Stomach (tissue), 9 donors: ENCODE measurements around the gene NR1I2. TPM values are rescaled to one million over a fixed set of nuclear protein-coding genes. Genes with fewer than 3 reads are reported as not detected.

Source experiments
- DNase-seq, 2 donors: peaks; one replicate each; pipeline versions ENCODE4 v3.0.0 to v3.0.0-alpha.2; 2013 to 2019
- H3K27ac ChIP-seq, 5 donors: fragments of 200-600 bp in 4 of 5; sonication (generic) in 4 of 5; one replicate each; pipeline ENCODE4 v1.5.1; 2013 to 2019; ENCODE audit warnings: mild to moderate bottlenecking in 1 of 5, moderate library complexity in 1 of 5
- H3K27me3 ChIP-seq, 3 donors: fragments of 200-600 bp; sonication (generic); one replicate each; pipeline ENCODE4 v1.5.1; 2017 to 2019; ENCODE audit warnings: mixed run types in 1 of 3
- H3K36me3 ChIP-seq, 4 donors: fragments of 200-600 bp; sonication (generic); 1 replicate in 3 of 4; 2 replicates in 1 of 4; pipeline ENCODE4 v1.5.1; 2016 to 2019
- H3K4me1 ChIP-seq, 4 donors: fragments of 200-600 bp; sonication (generic); one replicate each; pipeline ENCODE4 v1.5.1; 2016 to 2019
- H3K4me3 ChIP-seq, 4 donors: fragments of 200-600 bp; sonication (generic) in 3 of 4; one replicate each; pipeline ENCODE4 v1.5.1; 2016 to 2019; ENCODE audit warnings: mild to moderate bottlenecking in 1 of 4
- H3K9me3 ChIP-seq, 4 donors: fragments of 200-600 bp; sonication (generic); one replicate each; pipeline ENCODE4 v1.5.1; 2016 to 2019
- EP300 ChIP-seq: sonication (generic); formaldehyde crosslinking; IDR thresholded peaks from one replicate; pipeline ENCODE4 v1.6.1; 2017; ENCODE audit warnings: antibody characterized with exemption
- POLR2A ChIP-seq, 4 donors: fragments of 450-650 bp; IDR thresholded peaks; one replicate each; pipeline ENCODE4 v1.6.1; 2016; ENCODE audit warnings: antibody characterized with exemption in 4 of 4, control low read depth in 2 of 4, mild to moderate bottlenecking in 1 of 4, moderate library complexity in 1 of 4
- POLR2AphosphoS5 ChIP-seq, 3 donors: sonication (generic); formaldehyde crosslinking; IDR thresholded peaks; one replicate each; pipeline ENCODE4 v1.6.1; 2016; ENCODE audit warnings: antibody characterized with exemption in 3 of 3
- WGBS, 5 donors: extraction: QIAGEN DNeasy Blood & Tissue Kit in 3 of 5; methylation state at CpG; one replicate each; pipeline versions ENCODE4 v1.1.5 to v1.1.7; 2013 to 2018; 5-methylcytosine and 5-hydroxymethylcytosine counted together
- intact Hi-C: fragments of 100-400 bp; cut with DNase I; formaldehyde crosslinking; loops from one replicate; pipeline ENCODE4 v1.15.1; 2023; ENCODE audit warnings: low total_unique reads
- polyA plus RNA-seq, 3 donors: library from polyadenylated mRNA; stranded (reverse); fragments of 200-250 nt; gene quantifications; one replicate each; pipeline ENCODE4 v1.2.3, GENCODE V29; 2013
- total RNA-seq, 5 donors: library from RNA; depleted of rRNA; stranded (reverse); fragments of >200 nt; gene quantifications; one replicate each; pipeline versions ENCODE4 v1.1.0 to v1.2.3, GENCODE V29; 2014 to 2016
- TF ChIP-seq, protein P1 (sequence below), 7 experiments: fragments of 450-650 bp in 4 of 7; fragments of 200-600 bp in 3 of 7; sonication (generic) in 3 of 7; IDR thresholded peaks; one replicate each; pipeline ENCODE4 v1.5.1; 2016 to 2019; ENCODE audit warnings: antibody characterized with exemption in 7 of 7, control low read depth in 2 of 7, mild to moderate bottlenecking in 1 of 7
- donor health status: healthy with polysubstance abuse.
- donor health status: Bipolar disorder and iron deficiency.
- donor health status: healthy.

Gene NR1I2
- total and polyA plus RNA-seq, 8 donors = 0.08 to 37.4 (median 5.4) TPM; not detected in 4

DNA sequence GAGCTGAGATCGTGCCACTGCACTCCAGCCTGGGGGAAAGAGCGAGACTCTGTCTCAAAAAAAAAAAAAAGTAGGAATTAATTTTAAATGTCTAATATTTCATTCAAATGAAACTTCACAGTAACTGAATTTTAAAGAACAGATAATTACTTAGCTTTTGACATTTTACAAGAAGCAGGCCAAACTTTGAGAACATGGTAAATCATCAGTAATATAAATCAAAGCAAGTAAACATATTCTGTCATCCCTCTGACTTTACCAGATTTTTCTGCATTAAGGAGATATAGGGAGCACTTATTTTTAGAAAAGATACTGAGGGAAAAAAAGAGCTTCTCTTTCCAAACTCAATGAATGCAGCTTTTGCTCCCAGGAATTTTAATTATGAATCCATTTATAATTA lies 37.0 kb downstream of the NR1I2 start:
- TF ChIP-seq POLR2A (IDR thresholded peaks at IDR 0.05) (no peak), POLR2AphosphoS5 (IDR thresholded peaks at IDR 0.05) (no peak), EP300 (no peak)
- TF ChIP-seq, protein P1, sequence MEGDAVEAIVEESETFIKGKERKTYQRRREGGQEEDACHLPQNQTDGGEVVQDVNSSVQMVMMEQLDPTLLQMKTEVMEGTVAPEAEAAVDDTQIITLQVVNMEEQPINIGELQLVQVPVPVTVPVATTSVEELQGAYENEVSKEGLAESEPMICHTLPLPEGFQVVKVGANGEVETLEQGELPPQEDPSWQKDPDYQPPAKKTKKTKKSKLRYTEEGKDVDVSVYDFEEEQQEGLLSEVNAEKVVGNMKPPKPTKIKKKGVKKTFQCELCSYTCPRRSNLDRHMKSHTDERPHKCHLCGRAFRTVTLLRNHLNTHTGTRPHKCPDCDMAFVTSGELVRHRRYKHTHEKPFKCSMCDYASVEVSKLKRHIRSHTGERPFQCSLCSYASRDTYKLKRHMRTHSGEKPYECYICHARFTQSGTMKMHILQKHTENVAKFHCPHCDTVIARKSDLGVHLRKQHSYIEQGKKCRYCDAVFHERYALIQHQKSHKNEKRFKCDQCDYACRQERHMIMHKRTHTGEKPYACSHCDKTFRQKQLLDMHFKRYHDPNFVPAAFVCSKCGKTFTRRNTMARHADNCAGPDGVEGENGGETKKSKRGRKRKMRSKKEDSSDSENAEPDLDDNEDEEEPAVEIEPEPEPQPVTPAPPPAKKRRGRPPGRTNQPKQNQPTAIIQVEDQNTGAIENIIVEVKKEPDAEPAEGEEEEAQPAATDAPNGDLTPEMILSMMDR (IDR thresholded peaks at IDR 0.05) = no peak
- H3K9me3 ChIP-seq = no peaks in the 10 kb centered on the region
- no peak for DNase-seq
- no peaks in the 10 kb centered on the region for H3K36me3 ChIP-seq
- intact Hi-C loops = no loop called here
- H3K4me3 ChIP-seq = no peak overlapping the region
- H3K27ac ChIP-seq = no peak overlapping the region
- no peaks in the 10 kb centered on the region for H3K4me1 ChIP-seq
- WGBS, 5 donors = 84 to 89% (median 85%) methylated on average over 2 of the region's 2 CpGs
- no peaks in the 10 kb centered on the region for H3K27me3 ChIP-seq

DNA sequence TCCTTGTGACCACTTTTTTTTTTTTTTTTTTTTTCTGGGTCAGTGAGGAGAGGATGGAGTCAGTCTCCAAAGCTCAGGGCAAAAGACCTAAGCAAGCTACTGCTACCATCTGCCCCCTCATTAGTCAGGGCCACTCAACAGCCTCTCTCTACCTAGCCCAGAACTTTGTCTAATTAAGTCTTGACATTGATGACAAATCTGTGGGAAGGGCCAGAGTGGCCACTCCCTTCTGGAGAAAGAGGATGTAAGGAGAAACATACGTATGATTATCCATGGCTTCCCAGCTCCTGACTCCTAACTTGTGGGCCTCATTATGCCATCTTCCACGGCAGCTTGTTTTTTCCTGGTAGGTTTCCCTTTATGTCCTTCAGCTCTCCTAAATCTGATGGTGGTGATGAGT lies 37.9 kb downstream of the NR1I2 start:
- DNase-seq = no peak
- H3K27me3 ChIP-seq = no peaks in the 10 kb centered on the region
- no peak overlapping the region for H3K27ac ChIP-seq
- intact Hi-C loops = no loop called here
- 58 to 79% (median 65%) methylated on average over 2 of the region's 2 CpGs for WGBS, 5 donors
- no peaks in the 10 kb centered on the region for H3K4me1 ChIP-seq
- H3K9me3 ChIP-seq = no peaks in the 10 kb centered on the region
- no peak overlapping the region for H3K4me3 ChIP-seq
- no peak for TF ChIP-seq POLR2AphosphoS5 (IDR thresholded peaks at IDR 0.05)
- TF ChIP-seq POLR2A (IDR thresholded peaks at IDR 0.05) = no peak
- TF ChIP-seq, protein P1 (IDR thresholded peaks at IDR 0.05) = no peak
- no peak for TF ChIP-seq EP300
- peaks cover 0 to 6% (median 5%) of the 10 kb centered on the region in 4 donors for H3K36me3 ChIP-seq

DNA sequence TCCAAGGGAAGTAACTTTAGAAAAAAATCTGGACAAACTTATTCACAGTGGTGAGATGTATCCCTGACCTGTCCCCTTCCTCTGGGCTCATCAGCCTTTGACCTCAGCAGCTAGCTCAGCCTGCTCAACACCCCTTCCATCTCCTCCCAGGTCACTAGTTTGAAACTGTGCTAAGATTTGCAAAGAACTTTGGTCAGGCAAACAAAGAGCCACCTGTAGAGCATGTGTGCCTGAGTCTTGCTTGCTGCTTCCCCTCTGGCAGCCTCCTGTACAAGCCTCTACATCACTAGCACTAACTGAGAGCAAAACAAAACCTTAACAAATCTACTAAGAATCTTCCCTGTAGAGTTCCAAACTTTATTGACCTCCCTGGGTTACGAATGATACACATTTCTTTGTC lies 43.9 kb downstream of the NR1I2 start:
- Histone ChIP-seq H3K4me1 (no peaks in the 10 kb centered on the region), H3K36me3 (peaks cover 0 to 28% (median 25%) of the 10 kb centered on the region in 4 donors), H3K27ac (no peak overlapping the region), H3K9me3 (no peaks in the 10 kb centered on the region), H3K4me3 (no peak overlapping the region), H3K27me3 (no peaks in the 10 kb centered on the region)
- 86 to 100% (median 96%) methylated on average over 1 of the region's 1 CpG for WGBS, 5 donors
- DNase-seq = no peak
- intact Hi-C loops = no loop called here
- TF ChIP-seq POLR2A (IDR thresholded peaks at IDR 0.05) (no peak), POLR2AphosphoS5 (IDR thresholded peaks at IDR 0.05) (no peak), EP300 (no peak)
- TF ChIP-seq, protein P1 (IDR thresholded peaks at IDR 0.05) = no peak

DNA sequence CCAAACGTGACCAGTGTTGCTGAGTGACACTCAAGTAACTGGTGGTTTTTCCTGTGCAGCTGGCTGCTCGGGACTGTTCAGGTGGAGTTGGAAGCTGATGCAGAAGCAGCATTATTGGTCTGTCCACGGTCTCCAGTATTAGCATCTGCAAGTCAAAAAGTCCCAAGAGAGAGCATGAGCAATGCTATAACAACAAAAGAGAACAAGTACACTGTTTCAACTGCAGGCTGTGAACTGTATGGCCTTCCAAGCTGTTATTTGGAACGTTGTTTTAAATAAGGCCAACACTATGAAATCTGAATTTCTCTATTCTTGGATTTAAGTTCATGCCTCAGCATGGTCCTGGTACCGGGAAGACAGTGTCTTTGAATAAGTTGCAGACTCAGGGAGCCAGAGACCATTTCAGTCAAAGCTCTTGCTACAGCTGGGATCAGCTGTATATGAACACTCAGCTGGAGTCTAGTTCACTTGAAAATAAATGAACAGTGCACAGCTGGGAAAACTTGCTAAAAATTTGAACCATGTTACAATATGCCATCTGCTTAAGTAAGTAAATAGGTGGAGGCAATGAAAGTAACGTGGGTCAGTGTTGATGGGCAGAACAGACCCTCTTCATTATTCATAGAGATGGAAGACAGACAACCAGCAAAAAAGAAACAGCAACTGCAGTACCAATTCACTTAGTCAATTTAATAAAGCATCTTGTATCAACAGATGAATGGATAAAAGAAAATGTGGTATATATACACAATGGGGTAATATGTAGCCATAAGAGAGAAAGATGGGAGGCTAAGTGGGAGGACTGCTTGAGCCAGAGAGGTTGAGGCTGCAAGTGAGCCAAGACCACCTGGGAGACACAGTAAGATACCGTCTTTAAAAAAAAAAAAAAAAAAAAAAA lies 45.1 kb downstream of the NR1I2 start:
- peaks cover 0 to 28% (median 25%) of the 10 kb centered on the region in 4 donors for H3K36me3 ChIP-seq
- 77 to 89% (median 84%) methylated on average over 7 of the region's 7 CpGs for WGBS, 5 donors
- H3K4me3 ChIP-seq = no peak overlapping the region
- TF ChIP-seq, protein P1 (IDR thresholded peaks at IDR 0.05) = no peak
- no peaks in the 10 kb centered on the region for H3K9me3 ChIP-seq
- intact Hi-C loops = no loop called here
- no peak for DNase-seq
- H3K27ac ChIP-seq = no peak overlapping the region
- H3K27me3 ChIP-seq = no peaks in the 10 kb centered on the region
- H3K4me1 ChIP-seq = no peaks in the 10 kb centered on the region
